Adrenal gland (tissue), 5 donors: Measurements from ENCODE around the gene GABPB2.

Experiments used
- POLR2A ChIP-seq, 2 donors: fragments of 450-650 bp; IDR thresholded peaks; one replicate each; pipeline ENCODE4 v1.6.1; 2017; ENCODE audit warnings: antibody characterized with exemption in 2 of 2, mild to moderate bottlenecking in 2 of 2, moderate library complexity in 1 of 2
- TF ChIP-seq, protein P1 (sequence below), 6 experiments: fragments of 450-650 bp in 4 of 6; fragments of 200-600 bp in 2 of 6; sonication (generic) in 1 of 6; IDR thresholded peaks; 1 replicate in 5 of 6; 2 replicates in 1 of 6; pipeline versions ENCODE4 v1.5.1 to v1.8.0; 2016 to 2021; ENCODE audit warnings: antibody characterized with exemption in 6 of 6, mild to moderate bottlenecking in 2 of 6, moderate library complexity in 1 of 6
- donor health status: DM: no; HTN: no; CAD: no.

- TF ChIP-seq, protein P1, sequence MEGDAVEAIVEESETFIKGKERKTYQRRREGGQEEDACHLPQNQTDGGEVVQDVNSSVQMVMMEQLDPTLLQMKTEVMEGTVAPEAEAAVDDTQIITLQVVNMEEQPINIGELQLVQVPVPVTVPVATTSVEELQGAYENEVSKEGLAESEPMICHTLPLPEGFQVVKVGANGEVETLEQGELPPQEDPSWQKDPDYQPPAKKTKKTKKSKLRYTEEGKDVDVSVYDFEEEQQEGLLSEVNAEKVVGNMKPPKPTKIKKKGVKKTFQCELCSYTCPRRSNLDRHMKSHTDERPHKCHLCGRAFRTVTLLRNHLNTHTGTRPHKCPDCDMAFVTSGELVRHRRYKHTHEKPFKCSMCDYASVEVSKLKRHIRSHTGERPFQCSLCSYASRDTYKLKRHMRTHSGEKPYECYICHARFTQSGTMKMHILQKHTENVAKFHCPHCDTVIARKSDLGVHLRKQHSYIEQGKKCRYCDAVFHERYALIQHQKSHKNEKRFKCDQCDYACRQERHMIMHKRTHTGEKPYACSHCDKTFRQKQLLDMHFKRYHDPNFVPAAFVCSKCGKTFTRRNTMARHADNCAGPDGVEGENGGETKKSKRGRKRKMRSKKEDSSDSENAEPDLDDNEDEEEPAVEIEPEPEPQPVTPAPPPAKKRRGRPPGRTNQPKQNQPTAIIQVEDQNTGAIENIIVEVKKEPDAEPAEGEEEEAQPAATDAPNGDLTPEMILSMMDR (IDR thresholded peaks at IDR 0.05) = peak in 4 of 6 experiments; percentile 45 to 60 (median 54)
- no peak for TF ChIP-seq POLR2A (IDR thresholded peaks at IDR 0.05)
These were observed 21.9 kb upstream of the GABPB2 start for GRCh38 chr1:151048645-151049032.
